ENCODE measurements around the gene ZDHHC11.

Gene ZDHHC11

DNA sequence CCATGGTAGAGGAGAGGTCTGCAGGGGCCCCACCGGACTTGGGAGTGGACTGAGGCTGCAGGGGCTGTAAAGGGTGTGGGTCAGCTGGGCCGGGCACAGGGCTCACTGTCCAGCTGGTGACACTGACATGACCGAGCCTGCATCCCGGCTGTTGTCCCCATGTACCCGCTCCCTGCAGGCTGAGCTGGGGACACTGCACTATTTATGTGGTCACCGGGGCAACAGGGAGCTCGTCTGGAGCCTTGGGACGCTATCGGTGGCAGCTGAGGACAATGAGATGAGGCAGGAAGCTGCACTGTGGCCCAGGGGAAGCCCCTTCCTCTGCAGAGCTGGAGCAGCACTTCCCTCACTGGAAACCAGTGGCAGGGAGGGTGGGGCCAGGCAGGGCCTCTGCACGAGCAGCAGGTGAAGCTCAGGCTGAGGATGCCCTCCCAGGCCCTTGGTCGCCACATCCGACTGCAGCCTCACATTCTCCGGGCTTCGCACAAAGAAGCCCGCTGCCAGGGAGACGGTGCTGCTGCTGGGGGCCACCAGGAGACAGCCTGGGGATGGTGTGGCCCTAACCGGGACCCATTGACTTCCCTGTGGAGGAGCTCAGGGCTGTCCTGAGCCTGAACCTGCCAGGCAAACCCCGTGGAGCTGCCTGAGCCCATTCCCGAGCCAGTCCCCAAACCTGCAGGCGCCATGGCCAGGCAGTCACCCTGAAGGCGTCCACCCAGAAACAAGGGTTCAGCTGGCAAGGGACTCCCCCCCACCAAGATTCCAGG, 92.7 kb downstream of the ZDHHC11 start:
- H3K27me3 ChIP-seq (ENCODE audit: insufficient read depth, poor library complexity, severe bottlenecking) = peaks cover 17% of the 10 kb centered on the region

DNA sequence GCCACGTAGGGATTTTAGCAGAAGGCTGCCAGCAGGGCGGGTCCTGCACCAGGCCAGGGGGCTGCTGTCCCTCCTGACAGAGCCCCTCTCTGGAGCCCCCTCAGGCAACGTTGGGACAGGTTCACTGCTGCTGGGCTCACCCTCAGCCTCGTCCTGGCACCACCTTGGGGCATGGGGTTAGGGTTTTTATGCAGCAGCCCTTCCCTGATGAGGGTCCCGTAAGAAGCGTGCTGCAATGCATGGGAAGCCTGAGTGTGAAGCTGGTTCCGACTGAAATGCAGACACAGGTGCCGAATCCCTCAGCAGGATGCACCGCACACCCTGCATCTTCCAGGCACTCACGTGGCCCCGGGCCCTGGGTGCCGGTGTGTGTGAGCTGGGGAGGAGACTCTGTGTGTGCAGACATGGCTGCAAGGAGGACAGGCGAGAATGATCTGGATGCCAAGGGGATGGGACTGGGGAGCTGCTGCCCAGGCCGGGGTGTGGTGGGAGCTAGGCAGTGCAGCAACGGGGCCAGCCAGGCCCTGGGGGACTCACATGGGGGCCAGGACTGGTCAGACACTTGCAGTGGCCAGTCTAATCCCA, 93.3 kb downstream of the ZDHHC11 start:
- no peak for DNase-seq (ENCODE audit: low read depth in 1 of 2, low spot score in 1 of 2)
- TF ChIP-seq, protein P1, sequence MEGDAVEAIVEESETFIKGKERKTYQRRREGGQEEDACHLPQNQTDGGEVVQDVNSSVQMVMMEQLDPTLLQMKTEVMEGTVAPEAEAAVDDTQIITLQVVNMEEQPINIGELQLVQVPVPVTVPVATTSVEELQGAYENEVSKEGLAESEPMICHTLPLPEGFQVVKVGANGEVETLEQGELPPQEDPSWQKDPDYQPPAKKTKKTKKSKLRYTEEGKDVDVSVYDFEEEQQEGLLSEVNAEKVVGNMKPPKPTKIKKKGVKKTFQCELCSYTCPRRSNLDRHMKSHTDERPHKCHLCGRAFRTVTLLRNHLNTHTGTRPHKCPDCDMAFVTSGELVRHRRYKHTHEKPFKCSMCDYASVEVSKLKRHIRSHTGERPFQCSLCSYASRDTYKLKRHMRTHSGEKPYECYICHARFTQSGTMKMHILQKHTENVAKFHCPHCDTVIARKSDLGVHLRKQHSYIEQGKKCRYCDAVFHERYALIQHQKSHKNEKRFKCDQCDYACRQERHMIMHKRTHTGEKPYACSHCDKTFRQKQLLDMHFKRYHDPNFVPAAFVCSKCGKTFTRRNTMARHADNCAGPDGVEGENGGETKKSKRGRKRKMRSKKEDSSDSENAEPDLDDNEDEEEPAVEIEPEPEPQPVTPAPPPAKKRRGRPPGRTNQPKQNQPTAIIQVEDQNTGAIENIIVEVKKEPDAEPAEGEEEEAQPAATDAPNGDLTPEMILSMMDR (IDR thresholded peaks at IDR 0.05; ENCODE audit: insufficient read depth, low read length) = no peak
- TF ChIP-seq, protein P2, sequence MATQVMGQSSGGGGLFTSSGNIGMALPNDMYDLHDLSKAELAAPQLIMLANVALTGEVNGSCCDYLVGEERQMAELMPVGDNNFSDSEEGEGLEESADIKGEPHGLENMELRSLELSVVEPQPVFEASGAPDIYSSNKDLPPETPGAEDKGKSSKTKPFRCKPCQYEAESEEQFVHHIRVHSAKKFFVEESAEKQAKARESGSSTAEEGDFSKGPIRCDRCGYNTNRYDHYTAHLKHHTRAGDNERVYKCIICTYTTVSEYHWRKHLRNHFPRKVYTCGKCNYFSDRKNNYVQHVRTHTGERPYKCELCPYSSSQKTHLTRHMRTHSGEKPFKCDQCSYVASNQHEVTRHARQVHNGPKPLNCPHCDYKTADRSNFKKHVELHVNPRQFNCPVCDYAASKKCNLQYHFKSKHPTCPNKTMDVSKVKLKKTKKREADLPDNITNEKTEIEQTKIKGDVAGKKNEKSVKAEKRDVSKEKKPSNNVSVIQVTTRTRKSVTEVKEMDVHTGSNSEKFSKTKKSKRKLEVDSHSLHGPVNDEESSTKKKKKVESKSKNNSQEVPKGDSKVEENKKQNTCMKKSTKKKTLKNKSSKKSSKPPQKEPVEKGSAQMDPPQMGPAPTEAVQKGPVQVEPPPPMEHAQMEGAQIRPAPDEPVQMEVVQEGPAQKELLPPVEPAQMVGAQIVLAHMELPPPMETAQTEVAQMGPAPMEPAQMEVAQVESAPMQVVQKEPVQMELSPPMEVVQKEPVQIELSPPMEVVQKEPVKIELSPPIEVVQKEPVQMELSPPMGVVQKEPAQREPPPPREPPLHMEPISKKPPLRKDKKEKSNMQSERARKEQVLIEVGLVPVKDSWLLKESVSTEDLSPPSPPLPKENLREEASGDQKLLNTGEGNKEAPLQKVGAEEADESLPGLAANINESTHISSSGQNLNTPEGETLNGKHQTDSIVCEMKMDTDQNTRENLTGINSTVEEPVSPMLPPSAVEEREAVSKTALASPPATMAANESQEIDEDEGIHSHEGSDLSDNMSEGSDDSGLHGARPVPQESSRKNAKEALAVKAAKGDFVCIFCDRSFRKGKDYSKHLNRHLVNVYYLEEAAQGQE (IDR thresholded peaks at IDR 0.05; ENCODE audit: insufficient replicate concordance, low read depth) = no peak
- no peak for TF ChIP-seq POLR2AphosphoS5 (IDR thresholded peaks at IDR 0.05; ENCODE audit: low read depth)
- no peak for TF ChIP-seq SPI1 (IDR thresholded peaks at IDR 0.05; ENCODE audit: borderline replicate concordance, low read depth)
- no peak for TF ChIP-seq GABPA (IDR thresholded peaks at IDR 0.05; ENCODE audit: low read depth)
- no peak overlapping the region for H3K27ac ChIP-seq (replicated peaks)
- H3K4me3 ChIP-seq (replicated peaks; ENCODE audit: insufficient read depth, low read length) = no peak overlapping the region
- peaks cover 17% of the 10 kb centered on the region for H3K27me3 ChIP-seq (ENCODE audit: insufficient read depth, poor library complexity, severe bottlenecking)

More for the DNA sequence above, 92.7 kb downstream of the ZDHHC11 start:
- DNase-seq (ENCODE audit: low read depth in 1 of 2, low spot score in 1 of 2) = no peak
- no peak for TF ChIP-seq POLR2AphosphoS5 (IDR thresholded peaks at IDR 0.05; ENCODE audit: low read depth)
- TF ChIP-seq, protein P2 (IDR thresholded peaks at IDR 0.05; ENCODE audit: insufficient replicate concordance, low read depth) = no peak
- TF ChIP-seq SPI1 (IDR thresholded peaks at IDR 0.05; ENCODE audit: borderline replicate concordance, low read depth) = no peak
- TF ChIP-seq, protein P1 (IDR thresholded peaks at IDR 0.05; ENCODE audit: insufficient read depth, low read length) = no peak
- TF ChIP-seq GABPA (IDR thresholded peaks at IDR 0.05; ENCODE audit: low read depth) = no peak
- no peak overlapping the region for H3K4me3 ChIP-seq (replicated peaks; ENCODE audit: insufficient read depth, low read length)
- H3K27ac ChIP-seq (replicated peaks) = no peak overlapping the region

DNA sequence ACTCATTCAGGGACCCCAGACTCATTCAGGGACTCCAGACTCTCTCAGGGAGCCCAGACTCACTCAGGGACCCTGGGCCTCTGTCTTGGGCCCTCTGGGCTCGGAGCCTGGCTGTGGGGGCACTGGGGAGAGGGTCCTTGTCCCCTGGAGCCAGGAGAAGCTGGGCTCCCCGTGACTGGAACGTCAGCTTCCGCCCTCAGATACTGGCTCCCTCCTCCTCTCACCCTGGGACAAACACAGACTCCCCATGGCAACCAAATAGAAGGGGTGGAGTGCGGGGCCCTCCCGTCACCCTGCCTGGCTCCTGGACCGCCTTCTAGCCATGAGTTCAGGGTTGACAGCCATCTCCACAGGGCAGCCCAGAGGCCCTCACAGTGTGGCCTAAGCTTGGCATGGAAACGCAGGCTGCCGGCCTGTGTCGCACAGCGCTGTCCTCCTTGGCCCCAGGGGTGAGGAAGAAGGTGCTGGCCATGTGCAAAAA, 93.9 kb downstream of the ZDHHC11 start:
- H3K4me3 ChIP-seq (replicated peaks; ENCODE audit: insufficient read depth, low read length) = no peak overlapping the region
- TF ChIP-seq SPI1 (IDR thresholded peaks at IDR 0.05; ENCODE audit: borderline replicate concordance, low read depth) (no peak), GABPA (IDR thresholded peaks at IDR 0.05; ENCODE audit: low read depth) (no peak), POLR2AphosphoS5 (IDR thresholded peaks at IDR 0.05; ENCODE audit: low read depth) (no peak)
- TF ChIP-seq, protein P1 (IDR thresholded peaks at IDR 0.05; ENCODE audit: insufficient read depth, low read length) = no peak
- TF ChIP-seq, protein P2 (IDR thresholded peaks at IDR 0.05; ENCODE audit: insufficient replicate concordance, low read depth) = no peak
- peaks cover 17% of the 10 kb centered on the region for H3K27me3 ChIP-seq (ENCODE audit: insufficient read depth, poor library complexity, severe bottlenecking)
- H3K27ac ChIP-seq (replicated peaks) = no peak overlapping the region
- no peak for DNase-seq (ENCODE audit: low read depth in 1 of 2, low spot score in 1 of 2)
